ENCODE measurements around the gene ABHD6. TPM values are rescaled to one million over a fixed set of nuclear protein-coding genes. Genes with fewer than 3 reads are reported as not detected.
"Not testable (repeated sequence)": the region's sequence is repeated elsewhere in the genome, so short reads cannot be mapped to it uniquely, and the experiment has no call there.

ABHD6 gene
- total RNA-seq, 2 donors from 2014 or later = 7.5 to 8.6 TPM

- TF ChIP-seq CTCF (conservative IDR thresholded peaks at IDR 0.05) = no peak
- H3K27ac ChIP-seq (ENCODE audit: low read depth, low read length) = no peak overlapping the region
- Mint-ChIP-seq H3K4me1 (no peaks in the 10 kb centered on the region), H3K4me3 (no peak overlapping the region), H3K27me3 (ENCODE audit: insufficient read depth) (peaks cover 3% of the 10 kb centered on the region), H3K9me3 (no peaks in the 10 kb centered on the region), H3K27ac (no peak overlapping the region), H3K36me3 (ENCODE audit: low read depth) (no peaks in the 10 kb centered on the region)
- H3K4me3 ChIP-seq (ENCODE audit: low read length) = no peak overlapping the region
- H3K9ac ChIP-seq (ENCODE audit: extremely low read depth, low read length, poor library complexity, severe bottlenecking) = no peak overlapping the region
- no peak for DNase-seq
- H3K9me3 ChIP-seq (ENCODE audit: control insufficient read depth, low read length) = no peaks in the 10 kb centered on the region
- no peaks in the 10 kb centered on the region for H3K4me1 ChIP-seq (ENCODE audit: control insufficient read depth, insufficient read depth, low read length)
- H3K36me3 ChIP-seq (ENCODE audit: control insufficient read depth, insufficient read depth, low read length) = no peaks in the 10 kb centered on the region
- no peaks in the 10 kb centered on the region for H3K27me3 ChIP-seq (ENCODE audit: control insufficient read depth, insufficient read depth, low read length, poor library complexity, severe bottlenecking)
These were observed 38.8 kb upstream of the ABHD6 start for GRCh38 chr3:58198804-58199203.

- H3K9me3 Mint-ChIP-seq = no peaks in the 10 kb centered on the region
- no peak for DNase-seq
- no peaks in the 10 kb centered on the region for H3K36me3 Mint-ChIP-seq (ENCODE audit: low read depth)
- Histone ChIP-seq H3K4me3 (ENCODE audit: low read length) (no peak overlapping the region), H3K9me3 (ENCODE audit: control insufficient read depth, low read length) (no peaks in the 10 kb centered on the region), H3K36me3 (ENCODE audit: control insufficient read depth, insufficient read depth, low read length) (no peaks in the 10 kb centered on the region), H3K27me3 (ENCODE audit: control insufficient read depth, insufficient read depth, low read length, poor library complexity, severe bottlenecking) (no peaks in the 10 kb centered on the region), H3K9ac (ENCODE audit: extremely low read depth, low read length, poor library complexity, severe bottlenecking) (no peak overlapping the region), H3K4me1 (ENCODE audit: control insufficient read depth, insufficient read depth, low read length) (no peaks in the 10 kb centered on the region), H3K27ac (ENCODE audit: low read depth, low read length) (no peak overlapping the region)
- peaks cover 3% of the 10 kb centered on the region for H3K27me3 Mint-ChIP-seq (ENCODE audit: insufficient read depth)
- no peak overlapping the region for H3K27ac Mint-ChIP-seq
- no peaks in the 10 kb centered on the region for H3K4me1 Mint-ChIP-seq
- H3K4me3 Mint-ChIP-seq = no peak overlapping the region
- TF ChIP-seq CTCF (conservative IDR thresholded peaks at IDR 0.05) = no peak
These were observed 37.4 kb upstream of the ABHD6 start for GRCh38 chr3:58200121-58200709.

- DNase-seq = no peak
- Histone ChIP-seq H3K9ac (ENCODE audit: extremely low read depth, low read length, poor library complexity, severe bottlenecking) (no peak overlapping the region), H3K4me1 (ENCODE audit: control insufficient read depth, insufficient read depth, low read length) (no peaks in the 10 kb centered on the region), H3K4me3 (ENCODE audit: low read length) (no peak overlapping the region), H3K27me3 (ENCODE audit: control insufficient read depth, insufficient read depth, low read length, poor library complexity, severe bottlenecking) (no peaks in the 10 kb centered on the region), H3K36me3 (ENCODE audit: control insufficient read depth, insufficient read depth, low read length) (no peaks in the 10 kb centered on the region), H3K27ac (ENCODE audit: low read depth, low read length) (no peak overlapping the region), H3K9me3 (ENCODE audit: control insufficient read depth, low read length) (no peaks in the 10 kb centered on the region)
- 90 to 93% methylated on average over 9 to 11 of the region's 11 CpGs for WGBS, 2 experiments (ENCODE audit: insufficient coverage in 1 of 2, insufficient read length in 1 of 2)
- no peak overlapping the region for H3K4me3 Mint-ChIP-seq
- H3K4me1 Mint-ChIP-seq = no peaks in the 10 kb centered on the region
- H3K36me3 Mint-ChIP-seq (ENCODE audit: low read depth) = no peaks in the 10 kb centered on the region
- no peak overlapping the region for H3K27ac Mint-ChIP-seq
- no peak for TF ChIP-seq CTCF (conservative IDR thresholded peaks at IDR 0.05)
- H3K9me3 Mint-ChIP-seq = no peaks in the 10 kb centered on the region
- peaks cover 3% of the 10 kb centered on the region for H3K27me3 Mint-ChIP-seq (ENCODE audit: insufficient read depth)
These were observed 36.7 kb upstream of the ABHD6 start for GRCh38 chr3:58200846-58201355.

GRCh38 chr3:58201451-58201850 lies 36.1 kb upstream of the ABHD6 start:
- H3K9me3 Mint-ChIP-seq; H3K4me3 ChIP-seq (ENCODE audit: low read length); H3K27ac ChIP-seq (ENCODE audit: low read depth, low read length); H3K9ac ChIP-seq (ENCODE audit: extremely low read depth, low read length, poor library complexity, severe bottlenecking); H3K4me3 Mint-ChIP-seq; H3K4me1 ChIP-seq (ENCODE audit: control insufficient read depth, insufficient read depth, low read length); H3K36me3 ChIP-seq (ENCODE audit: control insufficient read depth, insufficient read depth, low read length); H3K27me3 Mint-ChIP-seq (ENCODE audit: insufficient read depth); H3K36me3 Mint-ChIP-seq (ENCODE audit: low read depth); H3K4me1 Mint-ChIP-seq; H3K9me3 ChIP-seq (ENCODE audit: control insufficient read depth, low read length); H3K27me3 ChIP-seq (ENCODE audit: control insufficient read depth, insufficient read depth, low read length, poor library complexity, severe bottlenecking); DNase-seq; H3K27ac Mint-ChIP-seq: not testable (repeated sequence)
- WGBS, 2 experiments (ENCODE audit: insufficient coverage in 1 of 2, insufficient read length in 1 of 2) = 92 to 94% methylated on average over 2 to 3 of the region's 3 CpGs

Data from endodermal cell (in vitro differentiated cells).